ENCODE results near the gene KISS1R.

DNA sequence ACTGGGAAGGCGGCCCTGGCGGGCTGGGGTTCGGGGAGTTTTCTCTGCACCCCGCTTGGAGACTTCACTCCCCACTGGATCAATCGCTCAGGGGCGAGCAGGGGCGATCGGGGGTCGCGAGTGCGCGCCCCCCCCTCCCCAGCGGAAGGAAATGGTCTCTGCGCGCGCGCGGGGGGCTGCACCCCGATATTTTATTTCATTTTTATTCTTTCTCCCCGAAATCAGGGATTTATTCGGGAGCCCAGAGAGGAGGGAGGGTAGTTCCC, 9.1 kb downstream of the KISS1R start:
- TF ChIP-seq POLR2A (IDR thresholded peaks at IDR 0.05; ENCODE audit: low read depth, low read length) (no peak), POU2F2 (IDR thresholded peaks at IDR 0.05; ENCODE audit: low read depth, low read length) (no peak), POLR2AphosphoS5 (IDR thresholded peaks at IDR 0.05; ENCODE audit: low read depth, low read length) (no peak), SPI1 (IDR thresholded peaks at IDR 0.05; ENCODE audit: low read depth, low read length) (no peak), TAF1 (IDR thresholded peaks at IDR 0.05; ENCODE audit: low read depth, low read length) (no peak)
